ENCODE results near the gene MCM10.

DNA sequence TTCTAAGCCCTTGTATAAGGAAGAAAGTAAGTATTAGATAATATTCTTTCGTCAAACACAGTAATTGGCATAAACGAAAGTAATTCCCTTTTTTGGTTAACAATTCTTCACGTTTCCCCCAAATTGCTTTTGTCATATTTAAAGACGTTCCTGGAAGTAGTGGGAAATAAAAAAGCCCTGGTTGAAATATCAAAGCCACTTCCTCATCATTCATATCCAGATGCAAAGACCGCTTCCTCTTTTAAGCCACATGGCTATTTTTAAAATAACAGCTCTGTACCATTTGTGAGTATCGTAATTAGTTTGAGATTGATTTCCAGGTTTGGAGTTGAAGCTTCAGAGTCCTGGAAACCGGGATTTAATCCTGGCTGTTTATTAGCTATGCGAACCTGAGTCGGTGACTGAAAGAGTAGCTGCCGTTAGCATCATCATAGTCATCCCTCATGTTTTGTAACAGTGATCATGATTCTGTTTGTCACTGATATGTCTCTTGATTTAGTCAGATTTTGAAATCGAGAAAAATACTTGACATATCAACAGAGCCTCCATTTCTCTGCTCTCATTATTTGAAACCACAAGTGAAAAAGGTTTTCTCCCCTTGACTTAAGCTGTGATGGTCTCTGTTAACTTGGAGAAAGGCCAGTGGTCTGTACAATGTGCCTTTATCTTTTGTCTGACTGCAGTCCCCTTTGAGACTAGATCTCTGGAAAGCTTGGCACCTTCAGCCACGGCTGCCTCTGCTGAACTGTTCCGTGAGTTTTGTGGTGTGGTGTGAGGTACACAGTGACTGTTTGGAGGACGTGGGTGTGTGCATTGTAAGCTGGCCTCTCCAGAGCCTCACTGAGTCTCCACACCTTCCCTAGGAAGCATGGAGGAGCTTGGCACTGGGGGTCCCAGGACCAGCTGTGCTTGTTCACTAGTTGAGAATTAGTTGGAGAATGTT is 43.2 kb upstream of the MCM10 start:
- TF ChIP-seq EZH2phosphoT487 (IDR thresholded peaks at IDR 0.05; ENCODE audit: insufficient read depth, low read depth) (no peak), EZH2 (IDR thresholded peaks at IDR 0.05; ENCODE audit: insufficient read depth, poor library complexity, severe bottlenecking) (no peak)

All from GM23248 (cell line).